Endodermal cell (in vitro differentiated cells): Measurements from ENCODE around the gene TTC7B. TPM values are rescaled to one million over a fixed set of nuclear protein-coding genes. Genes with fewer than 3 reads are reported as not detected.

Experiments
- DNase-seq: peaks from one replicate; pipeline ENCODE4 v3.0.0-alpha.2; 2017
- H3K27ac ChIP-seq: 2 replicates; pipeline ENCODE4 v1.5.1; 2013; ENCODE audit warnings: mild to moderate bottlenecking, low read depth, low read length, moderate library complexity
- H3K27me3 ChIP-seq: 2 replicates; pipeline ENCODE4 v1.6.1; 2013; ENCODE audit warnings: mild to moderate bottlenecking, low read length, moderate library complexity; ENCODE audit not compliant: insufficient read depth, control insufficient read depth, poor library complexity, severe bottlenecking
- H3K36me3 ChIP-seq: 2 replicates; pipeline ENCODE4 v1.7.0; 2013; ENCODE audit warnings: mild to moderate bottlenecking, low read length, moderate library complexity; ENCODE audit not compliant: control insufficient read depth, insufficient read depth
- H3K4me1 ChIP-seq: one replicate; pipeline ENCODE4 v1.7.0; 2013; ENCODE audit warnings: low read length; ENCODE audit not compliant: control insufficient read depth, insufficient read depth
- H3K4me3 ChIP-seq: 2 replicates; pipeline ENCODE4 v1.5.1; 2013; ENCODE audit warnings: mild to moderate bottlenecking, low read length, moderate library complexity
- H3K9ac ChIP-seq: 2 replicates; pipeline ENCODE4 v1.6.1; 2013; ENCODE audit warnings: mild to moderate bottlenecking, low read length, moderate library complexity; ENCODE audit not compliant: poor library complexity, severe bottlenecking; ENCODE audit errors: extremely low read depth
- H3K9me3 ChIP-seq: 2 replicates; pipeline ENCODE4 v1.6.1; 2013; ENCODE audit warnings: mild to moderate bottlenecking, low read length, moderate library complexity; ENCODE audit not compliant: control insufficient read depth
- H3K27ac Mint-ChIP-seq: 2 replicates; pipeline ENCODE4 v1.8.0; 2020; ENCODE audit warnings: mixed read lengths
- H3K27me3 Mint-ChIP-seq: 2 replicates; pipeline ENCODE4 v1.8.0; 2021; ENCODE audit warnings: mild to moderate bottlenecking, mixed read lengths; ENCODE audit not compliant: insufficient read depth
- H3K36me3 Mint-ChIP-seq: 2 replicates; pipeline ENCODE4 v1.8.0; 2020; ENCODE audit warnings: low read depth, mixed read lengths
- H3K4me1 Mint-ChIP-seq: 2 replicates; pipeline ENCODE4 v1.8.0; 2020; ENCODE audit warnings: mixed read lengths
- H3K4me3 Mint-ChIP-seq: 2 replicates; pipeline ENCODE4 v1.8.0; 2020; ENCODE audit warnings: mild to moderate bottlenecking, moderate library complexity, mixed read lengths
- H3K9me3 Mint-ChIP-seq: 2 replicates; pipeline ENCODE4 v1.8.0; 2020; ENCODE audit warnings: mild to moderate bottlenecking, mixed read lengths
- WGBS, 2 experiments: methylation state at CpG; one replicate each; pipeline versions ENCODE4 v1.1.5 to v1.1.7; 2013; ENCODE audit warnings: missing lambda C conversion rate in 2 of 2, mixed read lengths in 1 of 2; ENCODE audit not compliant: insufficient coverage in 1 of 2, insufficient read length in 1 of 2; 5-methylcytosine and 5-hydroxymethylcytosine counted together
- total RNA-seq, 2 donors: library from RNA; stranded (reverse); fragmentation: NEBNext Ultra II Directional in 1 of 2; extraction: Animal tissue kit (Norgen Biotek cat#: 25700) in 1 of 2; gene quantifications; 2 replicates in 1 of 2; 3 replicates in 1 of 2; pipeline ENCODE4 v1.2.1, GENCODE V29; 2021
- TF ChIP-seq, protein P1 (sequence below): fragments of 200-600 bp; sonication (generic); conservative IDR thresholded peaks from 2 replicates; pipeline ENCODE4 v1.5.0; 2021; ENCODE audit warnings: antibody characterized with exemption, mild to moderate bottlenecking

The TTC7B gene
- total RNA-seq, 2 donors from 2014 or later, result 51.3 to 62.6 TPM

- WGBS, 2 experiments, result 89 to 90% methylated on average over 15 to 16 of the region's 16 CpGs
- H3K27me3 ChIP-seq, result no peaks in the 10 kb centered on the region
- H3K36me3 Mint-ChIP-seq, result no peaks in the 10 kb centered on the region
- no peak overlapping the region for H3K4me3 Mint-ChIP-seq
- H3K4me1 Mint-ChIP-seq, result peaks cover 12% of the 10 kb centered on the region
- no peak overlapping the region for H3K9ac ChIP-seq
- no peaks in the 10 kb centered on the region for H3K4me1 ChIP-seq
- H3K27ac ChIP-seq, result no peak overlapping the region
- peaks cover 2% of the 10 kb centered on the region for H3K9me3 Mint-ChIP-seq
- H3K9me3 ChIP-seq, result no peaks in the 10 kb centered on the region
- no peak overlapping the region for H3K27ac Mint-ChIP-seq
- H3K4me3 ChIP-seq, result no peak overlapping the region
- no peaks in the 10 kb centered on the region for H3K36me3 ChIP-seq
- TF ChIP-seq, protein P1, sequence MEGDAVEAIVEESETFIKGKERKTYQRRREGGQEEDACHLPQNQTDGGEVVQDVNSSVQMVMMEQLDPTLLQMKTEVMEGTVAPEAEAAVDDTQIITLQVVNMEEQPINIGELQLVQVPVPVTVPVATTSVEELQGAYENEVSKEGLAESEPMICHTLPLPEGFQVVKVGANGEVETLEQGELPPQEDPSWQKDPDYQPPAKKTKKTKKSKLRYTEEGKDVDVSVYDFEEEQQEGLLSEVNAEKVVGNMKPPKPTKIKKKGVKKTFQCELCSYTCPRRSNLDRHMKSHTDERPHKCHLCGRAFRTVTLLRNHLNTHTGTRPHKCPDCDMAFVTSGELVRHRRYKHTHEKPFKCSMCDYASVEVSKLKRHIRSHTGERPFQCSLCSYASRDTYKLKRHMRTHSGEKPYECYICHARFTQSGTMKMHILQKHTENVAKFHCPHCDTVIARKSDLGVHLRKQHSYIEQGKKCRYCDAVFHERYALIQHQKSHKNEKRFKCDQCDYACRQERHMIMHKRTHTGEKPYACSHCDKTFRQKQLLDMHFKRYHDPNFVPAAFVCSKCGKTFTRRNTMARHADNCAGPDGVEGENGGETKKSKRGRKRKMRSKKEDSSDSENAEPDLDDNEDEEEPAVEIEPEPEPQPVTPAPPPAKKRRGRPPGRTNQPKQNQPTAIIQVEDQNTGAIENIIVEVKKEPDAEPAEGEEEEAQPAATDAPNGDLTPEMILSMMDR, result no peak
- H3K27me3 Mint-ChIP-seq, result no peaks in the 10 kb centered on the region
- no peak for DNase-seq
Observed at GRCh38 chr14:90521084-90521929, 294.9 kb downstream of the TTC7B start.

GRCh38 chr14:90520326-90520725 is 295.9 kb downstream of the TTC7B start:
- H3K9ac ChIP-seq, result no peak overlapping the region
- H3K36me3 Mint-ChIP-seq, result no peaks in the 10 kb centered on the region
- H3K27me3 Mint-ChIP-seq, result no peaks in the 10 kb centered on the region
- DNase-seq, result no peak
- H3K4me3 Mint-ChIP-seq, result no peak overlapping the region
- TF ChIP-seq, protein P1, result no peak
- no peaks in the 10 kb centered on the region for H3K9me3 ChIP-seq
- H3K36me3 ChIP-seq, result no peaks in the 10 kb centered on the region
- peaks cover 12% of the 10 kb centered on the region for H3K4me1 Mint-ChIP-seq
- H3K4me3 ChIP-seq, result no peak overlapping the region
- peaks cover 2% of the 10 kb centered on the region for H3K9me3 Mint-ChIP-seq
- no peak overlapping the region for H3K27ac Mint-ChIP-seq
- no peaks in the 10 kb centered on the region for H3K4me1 ChIP-seq
- H3K27ac ChIP-seq, result no peak overlapping the region
- no peaks in the 10 kb centered on the region for H3K27me3 ChIP-seq
- 89 to 100% methylated on average over 1 to 5 of the region's 5 CpGs for WGBS, 2 experiments

- Histone ChIP-seq H3K27ac (no peak overlapping the region), H3K27me3 (no peaks in the 10 kb centered on the region), H3K9ac (no peak overlapping the region), H3K36me3 (no peaks in the 10 kb centered on the region), H3K4me3 (no peak overlapping the region), H3K9me3 (no peaks in the 10 kb centered on the region), H3K4me1 (no peaks in the 10 kb centered on the region)
- no peak for DNase-seq
- H3K4me1 Mint-ChIP-seq, result peaks cover 12% of the 10 kb centered on the region
- H3K27me3 Mint-ChIP-seq, result no peaks in the 10 kb centered on the region
- TF ChIP-seq, protein P1, result no peak
- no peaks in the 10 kb centered on the region for H3K36me3 Mint-ChIP-seq
- no peak overlapping the region for H3K4me3 Mint-ChIP-seq
- H3K27ac Mint-ChIP-seq, result no peak overlapping the region
- WGBS, 2 experiments, result 93 to 96% methylated on average over 6 to 10 of the region's 10 CpGs
- H3K9me3 Mint-ChIP-seq, result peaks cover 2% of the 10 kb centered on the region
Observed at GRCh38 chr14:90519262-90519920, 296.8 kb downstream of the TTC7B start.
